Ishikawa (cell line): Measurements from ENCODE around the gene RIOX2.

ENCODE experiments used
- CEBPB ChIP-seq: IDR thresholded peaks from 2 replicates; pipeline ENCODE4 v1.6.1; 2012
- CREB1 ChIP-seq: IDR thresholded peaks from 2 replicates; pipeline ENCODE4 v1.6.1; 2012; ENCODE audit warnings: low read depth
- EGR1 ChIP-seq: IDR thresholded peaks from 2 replicates; pipeline ENCODE4 v1.6.1; 2012
- EP300 ChIP-seq: IDR thresholded peaks from 2 replicates; pipeline ENCODE4 v1.6.1; 2012; ENCODE audit warnings: borderline replicate concordance
- FOXM1 ChIP-seq: IDR thresholded peaks from 2 replicates; pipeline ENCODE4 v1.6.1; 2012; ENCODE audit warnings: low read depth, borderline replicate concordance
- MAX ChIP-seq: IDR thresholded peaks from 2 replicates; pipeline ENCODE4 v1.6.1; 2012
- RAD21 ChIP-seq: IDR thresholded peaks from 2 replicates; pipeline ENCODE4 v1.6.1; 2012; ENCODE audit warnings: low read depth
- REST ChIP-seq: IDR thresholded peaks from 2 replicates; pipeline ENCODE4 v1.6.1; 2012; ENCODE audit warnings: low read depth, mild to moderate bottlenecking
- TAF1 ChIP-seq: IDR thresholded peaks from 2 replicates; pipeline ENCODE4 v1.6.1; 2012; ENCODE audit warnings: low read depth, mild to moderate bottlenecking
- TCF12 ChIP-seq: IDR thresholded peaks from 2 replicates; pipeline ENCODE4 v1.6.1; 2012; ENCODE audit warnings: low read depth
- TEAD4 ChIP-seq: IDR thresholded peaks from 2 replicates; pipeline ENCODE4 v1.6.1; 2012
- USF1 ChIP-seq: IDR thresholded peaks from 2 replicates; pipeline ENCODE4 v1.6.1; 2012
- YY1 ChIP-seq: IDR thresholded peaks from 2 replicates; pipeline ENCODE4 v1.6.1; 2012; ENCODE audit warnings: low read depth

GRCh38 chr3:97910931-97911351 is 61.3 kb downstream of the RIOX2 start:
- TF ChIP-seq FOXM1 (no peak), CEBPB (no peak), USF1 (no peak), EP300 (no peak), REST (no peak), RAD21 (no peak), YY1 (no peak), CREB1 (no peak), MAX (no peak), EGR1 (no peak), TAF1 (no peak), TEAD4 (no peak), TCF12 (no peak)
